Measurements from ENCODE around the gene PRPF18. TPM values are rescaled to one million over a fixed set of nuclear protein-coding genes. Genes with fewer than 3 reads are reported as not detected.

Gene PRPF18
- total RNA-seq, 1 experiment from 2014 or later, result 18.9 TPM

DNA sequence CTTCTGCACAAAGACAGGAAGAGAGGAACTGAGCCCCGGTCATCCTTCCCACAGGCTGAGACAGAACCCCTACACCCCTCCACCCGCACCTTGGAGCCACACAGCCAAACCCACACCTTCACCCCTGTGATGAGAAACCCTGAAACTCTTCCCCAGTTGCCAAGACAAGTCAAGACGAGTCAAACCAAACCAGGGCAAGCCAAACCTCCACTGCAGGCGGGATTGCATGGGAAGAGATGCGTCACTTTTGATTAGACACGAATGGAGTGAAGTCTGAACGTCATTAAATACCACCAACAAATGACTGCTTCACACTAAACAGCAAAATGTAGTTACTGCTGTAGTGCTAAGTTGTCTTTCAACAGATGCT lies 73.8 kb downstream of the PRPF18 start:
- H3K27me3 ChIP-seq (ENCODE audit: insufficient read depth, low read depth), result no peaks in the 10 kb centered on the region
- no peaks in the 10 kb centered on the region for H3K36me3 ChIP-seq (ENCODE audit: low read depth)
- no peak overlapping the region for H3K4me2 ChIP-seq
- H3K4me3 ChIP-seq, result no peak overlapping the region
- intact Hi-C loops (cut with micrococcal nuclease; ENCODE audit: unreplicated experiment), result loop anchor here (1.0 to 5.0 kb wide), 3 partner anchors 47 to 288 kb away; no protein-coding TSS in a partner anchor
- ChIA-PET POLR2A (ENCODE audit: unreplicated experiment) (no interaction called here), CTCF (interaction anchor here (1.4 kb wide), 1 partner anchor 45 kb away, joined by 3 read pairs; no protein-coding TSS in a partner anchor)
- H4K20me1 ChIP-seq (ENCODE audit: insufficient read depth), result no peaks in the 10 kb centered on the region
- H3K27ac ChIP-seq, result no peak overlapping the region
- no peaks in the 10 kb centered on the region for H3K9me3 ChIP-seq (ENCODE audit: insufficient read depth, low read depth)
- no peak for DNase-seq
- BruUV-seq (replicated peaks), result no TSS peak
- no peaks in the 10 kb centered on the region for H3K4me1 ChIP-seq (replicated peaks; ENCODE audit: insufficient read depth)
- no peaks in the 10 kb centered on the region for H3F3A ChIP-seq (ENCODE audit: insufficient read depth, low read depth)
- no peaks in the 10 kb centered on the region for H3K79me2 ChIP-seq (ENCODE audit: low read depth)
- TF ChIP-seq EZH2 (IDR thresholded peaks at IDR 0.05; ENCODE audit: low read depth), result no peak
- TF ChIP-seq, protein P1, sequence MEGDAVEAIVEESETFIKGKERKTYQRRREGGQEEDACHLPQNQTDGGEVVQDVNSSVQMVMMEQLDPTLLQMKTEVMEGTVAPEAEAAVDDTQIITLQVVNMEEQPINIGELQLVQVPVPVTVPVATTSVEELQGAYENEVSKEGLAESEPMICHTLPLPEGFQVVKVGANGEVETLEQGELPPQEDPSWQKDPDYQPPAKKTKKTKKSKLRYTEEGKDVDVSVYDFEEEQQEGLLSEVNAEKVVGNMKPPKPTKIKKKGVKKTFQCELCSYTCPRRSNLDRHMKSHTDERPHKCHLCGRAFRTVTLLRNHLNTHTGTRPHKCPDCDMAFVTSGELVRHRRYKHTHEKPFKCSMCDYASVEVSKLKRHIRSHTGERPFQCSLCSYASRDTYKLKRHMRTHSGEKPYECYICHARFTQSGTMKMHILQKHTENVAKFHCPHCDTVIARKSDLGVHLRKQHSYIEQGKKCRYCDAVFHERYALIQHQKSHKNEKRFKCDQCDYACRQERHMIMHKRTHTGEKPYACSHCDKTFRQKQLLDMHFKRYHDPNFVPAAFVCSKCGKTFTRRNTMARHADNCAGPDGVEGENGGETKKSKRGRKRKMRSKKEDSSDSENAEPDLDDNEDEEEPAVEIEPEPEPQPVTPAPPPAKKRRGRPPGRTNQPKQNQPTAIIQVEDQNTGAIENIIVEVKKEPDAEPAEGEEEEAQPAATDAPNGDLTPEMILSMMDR (conservative IDR thresholded peaks at IDR 0.05), result no peak
- H2AFZ ChIP-seq, result no peak overlapping the region
- no peaks in the 10 kb centered on the region for H3K9me2 ChIP-seq (ENCODE audit: insufficient read depth)

DNA sequence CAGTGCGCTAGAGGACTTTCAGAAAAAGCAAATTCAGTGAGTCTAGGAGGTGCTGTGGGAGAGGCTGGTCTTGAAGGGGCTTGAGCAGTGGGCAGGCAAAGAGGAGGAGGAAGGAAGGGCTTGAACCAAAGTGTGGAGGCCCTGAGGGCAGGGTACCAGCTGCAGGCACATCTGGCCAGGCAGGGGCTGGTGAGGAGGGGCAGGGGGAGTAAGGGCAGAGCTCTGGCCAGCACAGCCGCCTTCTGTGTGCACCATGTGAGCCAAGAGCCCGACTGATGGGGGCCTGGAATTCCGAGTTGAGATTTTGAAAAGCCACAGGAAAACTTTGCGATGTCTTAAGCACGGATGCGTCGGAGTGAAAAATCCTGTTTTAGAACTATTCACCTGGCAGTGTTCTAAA lies 74.5 kb downstream of the PRPF18 start:
- Histone ChIP-seq H3K27ac (no peak overlapping the region), H3K36me3 (ENCODE audit: low read depth) (no peaks in the 10 kb centered on the region), H3K9me2 (ENCODE audit: insufficient read depth) (no peaks in the 10 kb centered on the region), H3K4me1 (replicated peaks; ENCODE audit: insufficient read depth) (no peaks in the 10 kb centered on the region), H3K79me2 (ENCODE audit: low read depth) (no peaks in the 10 kb centered on the region), H2AFZ (no peak overlapping the region), H3K4me3 (no peak overlapping the region), H3K27me3 (ENCODE audit: insufficient read depth, low read depth) (no peaks in the 10 kb centered on the region), H3K9me3 (ENCODE audit: insufficient read depth, low read depth) (no peaks in the 10 kb centered on the region), H3F3A (ENCODE audit: insufficient read depth, low read depth) (no peaks in the 10 kb centered on the region), H4K20me1 (ENCODE audit: insufficient read depth) (no peaks in the 10 kb centered on the region), H3K4me2 (no peak overlapping the region)
- POLR2A ChIA-PET (ENCODE audit: unreplicated experiment), result no interaction called here
- intact Hi-C loops (cut with micrococcal nuclease; ENCODE audit: unreplicated experiment), result loop anchor here (2.0 to 5.0 kb wide), 2 partner anchors 46 to 288 kb away; no protein-coding TSS in a partner anchor
- TF ChIP-seq, protein P1 (conservative IDR thresholded peaks at IDR 0.05), result no peak
- TF ChIP-seq EZH2 (IDR thresholded peaks at IDR 0.05; ENCODE audit: low read depth), result no peak
- CTCF ChIA-PET, result no interaction called here
- no TSS peak for BruUV-seq (replicated peaks)
- no peak for DNase-seq

DNA sequence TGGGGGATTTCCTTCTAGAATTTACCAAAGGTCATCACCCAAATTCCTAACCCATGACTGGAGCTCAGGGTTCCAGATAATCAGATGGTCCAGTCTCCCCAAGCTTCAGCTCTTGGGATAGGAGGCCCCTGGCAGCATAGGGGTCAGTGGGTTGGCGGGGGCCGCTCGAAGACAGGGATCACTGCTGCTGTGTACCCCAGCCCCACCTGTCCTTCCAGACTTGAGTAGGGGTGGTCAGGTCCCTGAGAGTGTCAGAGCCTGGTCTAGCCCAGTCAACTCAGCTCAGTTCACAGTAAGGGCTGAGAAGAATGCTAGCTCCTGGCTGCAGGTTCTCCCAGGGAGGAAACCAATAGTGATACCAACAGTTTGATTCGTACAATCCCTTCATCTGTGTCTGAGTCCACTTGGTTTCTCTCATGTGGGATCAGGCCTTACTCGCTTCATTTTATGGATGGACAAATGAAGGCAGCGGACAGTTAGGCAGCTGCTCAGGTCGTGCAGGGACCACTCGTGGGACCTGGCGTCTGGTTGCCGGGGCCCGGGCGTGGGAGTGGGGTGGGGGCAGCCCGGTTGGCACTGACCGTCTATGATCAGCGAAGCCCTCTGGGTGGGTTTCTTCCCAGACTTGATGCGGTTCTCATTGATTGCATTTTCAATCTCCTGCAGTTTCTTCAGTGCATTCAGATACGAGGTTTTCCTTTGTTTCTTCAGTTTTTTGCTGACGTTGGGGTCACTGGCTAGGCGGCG lies 78.9 kb downstream of the PRPF18 start:
- Histone ChIP-seq H3K4me3 (no peak overlapping the region), H3K4me1 (replicated peaks; ENCODE audit: insufficient read depth) (no peaks in the 10 kb centered on the region), H3K4me2 (no peak overlapping the region), H2AFZ (no peak overlapping the region), H3F3A (ENCODE audit: insufficient read depth, low read depth) (no peaks in the 10 kb centered on the region), H3K27ac (no peak overlapping the region), H3K27me3 (ENCODE audit: insufficient read depth, low read depth) (no peaks in the 10 kb centered on the region), H3K9me3 (ENCODE audit: insufficient read depth, low read depth) (no peaks in the 10 kb centered on the region), H3K79me2 (ENCODE audit: low read depth) (no peaks in the 10 kb centered on the region), H3K9me2 (ENCODE audit: insufficient read depth) (no peaks in the 10 kb centered on the region), H4K20me1 (ENCODE audit: insufficient read depth) (no peaks in the 10 kb centered on the region), H3K36me3 (ENCODE audit: low read depth) (no peaks in the 10 kb centered on the region)
- intact Hi-C loops (cut with micrococcal nuclease; ENCODE audit: unreplicated experiment), result no loop called here
- TF ChIP-seq EZH2 (IDR thresholded peaks at IDR 0.05; ENCODE audit: low read depth), result no peak
- TF ChIP-seq, protein P1 (conservative IDR thresholded peaks at IDR 0.05), result no peak
- ChIA-PET CTCF (no interaction called here), POLR2A (ENCODE audit: unreplicated experiment) (no interaction called here)
- BruUV-seq (replicated peaks), result no TSS peak
- DNase-seq, result no peak

Measured in PC-9 (cell line).